GM21723 (cell line): ENCODE results near the gene GNPTAB.
A peak's percentile ranks its signal among the peaks of the same experiment; 100 is the strongest.

ENCODE experiments used
- ATAC-seq: cut with Tn5 transposase; IDR thresholded peaks from one replicate; pipeline ENCODE4 v1.9.1; 2021; ENCODE audit warnings: mild to moderate bottlenecking, moderate library complexity; ENCODE audit not compliant: unreplicated experiment

GNPTAB gene

GRCh38 chr12:101697930-101698799 lies 132.6 kb downstream of the GNPTAB start:
- peak; percentile 41 for ATAC-seq

- ATAC-seq, result peak; percentile 70
Observed at GRCh38 chr12:101697197-101697929, 133.4 kb downstream of the GNPTAB start, which contains the start of gene CHPT1. TSS of gene CHPT1 (plus strand) at chr12:101697640. CDS start at chr12:101697862, 222 bp downstream.

GRCh38 chr12:101696251-101697196 lies 134.2 kb downstream of the GNPTAB start:
- no peak for ATAC-seq

- no peak for ATAC-seq
Observed at GRCh38 chr12:101695706-101696105, 135.1 kb downstream of the GNPTAB start.
